HEK293 (cell line): Measurements from ENCODE around the gene UNC93A.
"Not testable (repeated sequence)": the region's sequence is repeated elsewhere in the genome, so short reads cannot be mapped to it uniquely, and the experiment has no call there.

Experiments
- CTCF ChIA-PET: fragments of 350-600 bp; formaldehyde crosslinking; extraction: SDS; loops from one replicate; lab custom pipeline; 2021; ENCODE audit warnings: antibody characterized with exemption; lab: Yijun Ruan, JAX
- POLR2A ChIA-PET: fragments of 300-600 bp; formaldehyde crosslinking; extraction: SDS; loops from one replicate; lab custom pipeline; 2020; ENCODE audit warnings: antibody characterized with exemption, inconsistent platforms; lab: Yijun Ruan, JAX
- H3K27ac ChIP-seq: fragments of 200-500 bp; sonication (Bioruptor generic); 2 replicates; pipeline ENCODE4 v1.5.1; 2014; ENCODE audit warnings: low read depth, low read length, control low read depth, inconsistent platforms; ENCODE audit errors: extremely low read depth
- H3K36me3 ChIP-seq, 2 experiments: fragments of 200-500 bp in 1 of 2; sonication (Bioruptor generic) in 1 of 2; 1 replicate in 1 of 2; 2 replicates in 1 of 2; pipeline ENCODE4 v1.5.1; 2014 to 2017; ENCODE audit warnings: inconsistent platforms in 2 of 2, low read length in 2 of 2; ENCODE audit not compliant: control insufficient read depth in 2 of 2, insufficient read depth in 1 of 2
- H3K4me1 ChIP-seq: fragments of 200-500 bp; sonication (Bioruptor generic); 2 replicates; pipeline ENCODE4 v1.5.1; 2014; ENCODE audit warnings: mild to moderate bottlenecking, low read length, inconsistent platforms; ENCODE audit not compliant: control insufficient read depth, insufficient read depth
- H3K4me3 ChIP-seq: 2 replicates; pipeline ENCODE4 v1.5.1; 2011; ENCODE audit warnings: low read depth, mild to moderate bottlenecking, control low read depth, low read length, moderate library complexity
- H3K9me3 ChIP-seq: fragments of 200-500 bp; sonication (Bioruptor generic); 2 replicates; pipeline ENCODE4 v1.5.1; 2014; ENCODE audit warnings: low read depth, low read length, inconsistent platforms; ENCODE audit not compliant: control insufficient read depth, insufficient read depth
- HOXD13 ChIP-seq: sonication (generic); formaldehyde crosslinking; IDR thresholded peaks from 2 replicates; pipeline ENCODE4 v1.8.0; 2022; ENCODE audit warnings: missing genetic modification reagents, borderline replicate concordance
- KLF10 ChIP-seq: fragments of 450-650 bp; IDR thresholded peaks from 2 replicates; pipeline ENCODE4 v1.5.1; 2018; ENCODE audit warnings: missing biosample characterization, mild to moderate bottlenecking, missing genetic modification characterization
- MZF1 ChIP-seq: fragments of 450-650 bp; formaldehyde crosslinking; IDR thresholded peaks from 2 replicates; pipeline ENCODE4 v1.5.1; 2017; ENCODE audit warnings: missing biosample characterization, missing genetic modification characterization, borderline replicate concordance
- RBAK ChIP-seq: fragments of 450-650 bp; formaldehyde crosslinking; IDR thresholded peaks from 2 replicates; pipeline ENCODE4 v1.5.1; 2016; ENCODE audit warnings: missing biosample characterization, missing genetic modification characterization
- SP2 ChIP-seq: fragments of 450-650 bp; formaldehyde crosslinking; IDR thresholded peaks from 2 replicates; pipeline ENCODE4 v1.5.1; 2016; ENCODE audit warnings: missing biosample characterization, missing genetic modification characterization
- ZNF274 ChIP-seq, 2 experiments: fragments of 200-500 bp in 1 of 2; fragments of 450-650 bp in 1 of 2; sonication (Bioruptor generic) in 1 of 2; formaldehyde crosslinking in 1 of 2; IDR thresholded peaks; 2 replicates each; pipeline versions ENCODE4 v1.5.1 to v1.6.1; 2014 to 2016; ENCODE audit warnings: borderline replicate concordance in 1 of 2, inconsistent platforms in 1 of 2, low read length in 1 of 2, missing biosample characterization in 1 of 2, missing genetic modification characterization in 1 of 2
- ZNF335 ChIP-seq: fragments of 450-650 bp; formaldehyde crosslinking; conservative IDR thresholded peaks from 2 replicates; pipeline ENCODE4 v1.5.1; 2016; ENCODE audit warnings: missing biosample characterization, missing genetic modification characterization
- ZNF391 ChIP-seq: fragments of 450-650 bp; formaldehyde crosslinking; IDR thresholded peaks from 2 replicates; pipeline ENCODE4 v1.5.1; 2016; ENCODE audit warnings: low read depth, missing biosample characterization, missing genetic modification characterization, borderline replicate concordance
- ZNF558 ChIP-seq: fragments of 450-650 bp; formaldehyde crosslinking; IDR thresholded peaks from 2 replicates; pipeline ENCODE4 v1.5.1; 2016; ENCODE audit warnings: missing biosample characterization, missing genetic modification characterization
- ZNF629 ChIP-seq: fragments of 450-650 bp; formaldehyde crosslinking; IDR thresholded peaks from 2 replicates; pipeline ENCODE4 v1.5.1; 2017; ENCODE audit warnings: missing biosample characterization, missing genetic modification characterization
- ZNF670 ChIP-seq: fragments of 450-650 bp; formaldehyde crosslinking; IDR thresholded peaks from 2 replicates; pipeline ENCODE4 v1.5.1; 2016; ENCODE audit warnings: missing biosample characterization, missing genetic modification characterization, low read depth
- ZNF677 ChIP-seq: fragments of 450-650 bp; IDR thresholded peaks from 2 replicates; pipeline ENCODE4 v1.5.0; 2018; ENCODE audit warnings: missing biosample characterization, mild to moderate bottlenecking, missing genetic modification characterization, moderate library complexity
- ZNF701 ChIP-seq: fragments of 450-650 bp; formaldehyde crosslinking; IDR thresholded peaks from 2 replicates; pipeline ENCODE4 v1.5.1; 2016; ENCODE audit warnings: missing biosample characterization, missing genetic modification characterization
- ZNF747 ChIP-seq: fragments of 450-650 bp; formaldehyde crosslinking; IDR thresholded peaks from 2 replicates; pipeline ENCODE4 v1.5.1; 2016; ENCODE audit warnings: missing biosample characterization, missing genetic modification characterization
- ZNF76 ChIP-seq: fragments of 450-650 bp; formaldehyde crosslinking; IDR thresholded peaks from 2 replicates; pipeline ENCODE4; 2016; ENCODE audit warnings: low read depth, missing biosample characterization, missing genetic modification characterization, borderline replicate concordance
- ZNF843 ChIP-seq: fragments of 450-650 bp; formaldehyde crosslinking; IDR thresholded peaks from 2 replicates; pipeline ENCODE4 v1.5.1; 2016; ENCODE audit warnings: missing biosample characterization, missing genetic modification characterization
- TF ChIP-seq, protein P1 (sequence below): fragments of 450-650 bp; formaldehyde crosslinking; IDR thresholded peaks from 2 replicates; pipeline ENCODE4 v1.5.1; 2016; ENCODE audit warnings: missing biosample characterization, missing genetic modification characterization
- TF ChIP-seq, protein P2 (sequence below): fragments of 450-650 bp; formaldehyde crosslinking; IDR thresholded peaks from 2 replicates; pipeline ENCODE4 v1.5.1; 2016; ENCODE audit warnings: missing biosample characterization, missing genetic modification characterization

Gene UNC93A

GRCh38 chr6:167356874-167357273, 65.8 kb downstream of the UNC93A start:
- no peaks in the 10 kb centered on the region; the same call in 1 of the 2 replicates for H3K9me3 ChIP-seq
- H3K36me3 ChIP-seq, result no peaks in the 10 kb centered on the region
- H3K4me3 ChIP-seq, result no peak overlapping the region
- CTCF ChIA-PET, result interaction anchor here (0.7 to 1.3 kb wide), 2 partner anchors 67 to 460 kb away, joined by 3 to 8 read pairs; no protein-coding TSS in a partner anchor
- TF ChIP-seq, protein P1, sequence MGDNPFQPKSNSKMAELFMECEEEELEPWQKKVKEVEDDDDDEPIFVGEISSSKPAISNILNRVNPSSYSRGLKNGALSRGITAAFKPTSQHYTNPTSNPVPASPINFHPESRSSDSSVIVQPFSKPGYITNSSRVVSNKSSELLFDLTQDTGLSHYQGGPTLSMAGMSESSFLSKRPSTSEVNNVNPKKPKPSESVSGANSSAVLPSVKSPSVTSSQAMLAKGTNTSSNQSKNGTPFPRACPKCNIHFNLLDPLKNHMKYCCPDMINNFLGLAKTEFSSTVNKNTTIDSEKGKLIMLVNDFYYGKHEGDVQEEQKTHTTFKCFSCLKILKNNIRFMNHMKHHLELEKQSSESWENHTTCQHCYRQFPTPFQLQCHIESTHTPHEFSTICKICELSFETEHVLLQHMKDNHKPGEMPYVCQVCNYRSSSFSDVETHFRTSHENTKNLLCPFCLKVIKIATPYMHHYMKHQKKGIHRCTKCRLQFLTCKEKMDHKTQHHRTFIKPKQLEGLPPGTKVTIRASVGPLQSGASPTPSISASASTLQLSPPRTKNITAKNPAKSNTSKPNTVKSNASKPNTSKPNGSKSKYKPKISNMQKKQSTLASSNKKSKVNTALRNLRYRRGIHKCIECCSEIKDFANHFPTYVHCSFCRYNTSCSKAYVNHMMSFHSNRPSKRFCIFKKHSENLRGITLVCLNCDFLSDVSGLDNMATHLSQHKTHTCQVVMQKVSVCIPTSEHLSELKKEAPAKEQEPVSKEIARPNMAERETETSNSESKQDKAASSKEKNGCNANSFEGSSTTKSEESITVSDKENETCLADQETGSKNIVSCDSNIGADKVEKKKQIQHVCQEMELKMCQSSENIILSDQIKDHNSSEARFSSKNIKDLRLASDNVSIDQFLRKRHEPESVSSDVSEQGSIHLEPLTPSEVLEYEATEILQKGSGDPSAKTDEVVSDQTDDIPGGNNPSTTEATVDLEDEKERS (tag by site-specific recombination), result no peak
- TF ChIP-seq ZNF335 (tag by site-specific recombination) (no peak), ZNF558 (tag by site-specific recombination) (no peak), HOXD13 (no peak), MZF1 (tag by site-specific recombination) (no peak), SP2 (tag by site-specific recombination) (no peak), ZNF701 (tag by site-specific recombination) (no peak), RBAK (tag by site-specific recombination) (no peak), ZNF629 (tag by site-specific recombination) (no peak), ZNF843 (tag by site-specific recombination) (no peak), ZNF677 (tag by site-specific recombination) (no peak), ZNF391 (tag by site-specific recombination) (no peak), ZNF670 (tag by site-specific recombination) (no peak), ZNF274 (IDR thresholded peaks at IDR 0.05; ENCODE audit: low read length) (no peak), ZNF274 (tag by site-specific recombination; IDR thresholded peaks at IDR 0.05; ENCODE audit: borderline replicate concordance) (no peak), ZNF747 (tag by site-specific recombination) (no peak), KLF10 (no peak), ZNF76 (no peak)
- TF ChIP-seq, protein P2, sequence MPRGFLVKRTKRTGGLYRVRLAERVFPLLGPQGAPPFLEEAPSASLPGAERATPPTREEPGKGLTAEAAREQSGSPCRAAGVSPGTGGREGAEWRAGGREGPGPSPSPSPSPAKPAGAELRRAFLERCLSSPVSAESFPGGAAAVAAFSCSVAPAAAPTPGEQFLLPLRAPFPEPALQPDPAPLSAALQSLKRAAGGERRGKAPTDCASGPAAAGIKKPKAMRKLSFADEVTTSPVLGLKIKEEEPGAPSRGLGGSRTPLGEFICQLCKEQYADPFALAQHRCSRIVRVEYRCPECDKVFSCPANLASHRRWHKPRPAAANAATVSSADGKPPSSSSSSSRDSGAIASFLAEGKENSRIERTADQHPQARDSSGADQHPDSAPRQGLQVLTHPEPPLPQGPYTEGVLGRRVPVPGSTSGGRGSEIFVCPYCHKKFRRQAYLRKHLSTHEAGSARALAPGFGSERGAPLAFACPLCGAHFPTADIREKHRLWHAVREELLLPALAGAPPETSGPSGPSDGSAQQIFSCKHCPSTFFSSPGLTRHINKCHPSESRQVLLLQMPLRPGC (tag by site-specific recombination), result no peak
- no peaks in the 10 kb centered on the region for H3K4me1 ChIP-seq
- POLR2A ChIA-PET, result no interaction called here
- H3K27ac ChIP-seq, result no peak overlapping the region

DNA sequence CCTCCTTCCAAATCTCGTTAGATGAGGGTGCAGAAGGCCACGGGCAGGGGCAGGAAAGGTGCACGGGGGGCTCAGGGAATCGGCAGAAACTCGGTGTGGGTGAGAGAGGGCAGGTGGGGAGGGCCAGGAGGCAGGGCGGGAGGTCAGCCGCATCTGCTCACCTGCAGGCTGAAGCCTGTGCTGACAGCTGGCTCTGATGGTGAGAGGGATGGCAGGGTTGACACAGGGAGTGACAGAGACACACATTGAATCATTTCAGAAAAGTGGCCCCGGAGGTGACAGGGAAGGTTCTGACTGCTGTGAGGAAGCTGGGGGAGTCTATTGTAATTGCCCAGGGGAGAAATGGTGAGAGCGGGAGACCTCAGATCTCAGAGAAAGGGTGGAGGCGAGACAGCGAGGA, 67.3 kb downstream of the UNC93A start:
- POLR2A ChIA-PET, CTCF ChIA-PET, H3K36me3 ChIP-seq: not testable (repeated sequence)

DNA sequence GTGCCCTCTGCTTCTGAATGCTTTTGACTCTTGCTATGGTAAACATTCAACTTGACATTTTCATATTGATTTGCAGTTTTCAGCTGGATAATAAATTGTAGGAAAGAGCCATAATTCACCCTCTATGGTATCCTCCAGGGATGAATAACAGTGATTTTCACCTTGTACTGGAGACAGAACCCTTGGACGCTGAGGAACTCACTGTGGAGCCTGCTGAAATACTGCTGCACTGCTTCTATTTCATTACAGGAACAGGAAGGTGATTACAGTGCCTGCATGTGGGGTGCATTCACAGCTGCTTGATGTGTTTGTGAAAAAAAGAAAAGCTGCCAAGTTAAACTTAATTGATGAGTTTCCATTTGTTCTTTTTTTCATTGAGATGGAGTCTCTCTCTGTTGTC, 70.1 kb downstream of the UNC93A start:
- CTCF ChIA-PET, result interaction anchor here (1.0 kb wide), 1 partner anchor 9 kb away, joined by 6 read pairs; no protein-coding TSS in a partner anchor

More for the DNA sequence above, 67.3 kb downstream of the UNC93A start:
- not testable (repeated sequence) for H3K27ac ChIP-seq, H3K4me1 ChIP-seq, H3K4me3 ChIP-seq, H3K9me3 ChIP-seq

More for the DNA sequence above, 70.1 kb downstream of the UNC93A start:
- H3K4me1 ChIP-seq, H3K9me3 ChIP-seq, POLR2A ChIA-PET, H3K4me3 ChIP-seq, H3K36me3 ChIP-seq, H3K27ac ChIP-seq: not testable (repeated sequence)
